ENCODE measurements around the gene SENP8.

- TF ChIP-seq CTCF (IDR thresholded peaks at IDR 0.05) (no peak), EP300 (IDR thresholded peaks at IDR 0.05) (no peak)
Observed at GRCh38 chr15:72098040-72098439, 20.2 kb upstream of the SENP8 start.

Data from tibial nerve (tissue), 4 donors.